ENCODE measurements around the gene LAPTM5.
A peak's percentile ranks its signal among the peaks of the same experiment; 100 is the strongest.

GRCh38 chr1:30730346-30731108 lies 27.0 kb downstream of the LAPTM5 start:
- TF ChIP-seq CHD2 (IDR thresholded peaks at IDR 0.05; ENCODE audit: borderline replicate concordance, low read depth, low read length) (no peak), POLR2A (IDR thresholded peaks at IDR 0.05; ENCODE audit: low read depth, low read length) (peak; percentile 46), EP300 (IDR thresholded peaks at IDR 0.05; ENCODE audit: borderline replicate concordance in 1 of 2, control insufficient read depth in 1 of 2, low read depth in 2 of 2, low read length in 2 of 2) (no peak), MAX (IDR thresholded peaks at IDR 0.05; ENCODE audit: low read depth, low read length) (no peak), HDAC2 (IDR thresholded peaks at IDR 0.05) (no peak), ZNF217 (IDR thresholded peaks at IDR 0.05) (no peak), EZH2 (IDR thresholded peaks at IDR 0.05; ENCODE audit: borderline replicate concordance, control insufficient read depth, low read depth, low read length) (no peak), CHD4 (IDR thresholded peaks at IDR 0.05) (no peak), RFX5 (IDR thresholded peaks at IDR 0.05; ENCODE audit: low read depth, low read length) (no peak)

Data from GM12878 (cell line).